Dermis microvascular lymphatic vessel endothelial cell (primary cell): ENCODE data around the gene HOXC9. TPM values are rescaled to one million over a fixed set of nuclear protein-coding genes. Genes with fewer than 3 reads are reported as not detected.

Experiments used
- DNase-seq, 2 donors: peaks; one replicate each; pipeline versions ENCODE4 v3.0.0 to v3.0.0-alpha.2; 2010; ENCODE audit warnings: low read depth in 2 of 2
- total RNA-seq: library from RNA; depleted of rRNA; stranded (reverse); fragments of >200 nt; gene quantifications from 2 replicates; pipeline ENCODE4 v1.2.1, GENCODE V29; 2014

HOXC9 gene
- total RNA-seq: 0.13 and 1.3 TPM in 2 replicates

DNA sequence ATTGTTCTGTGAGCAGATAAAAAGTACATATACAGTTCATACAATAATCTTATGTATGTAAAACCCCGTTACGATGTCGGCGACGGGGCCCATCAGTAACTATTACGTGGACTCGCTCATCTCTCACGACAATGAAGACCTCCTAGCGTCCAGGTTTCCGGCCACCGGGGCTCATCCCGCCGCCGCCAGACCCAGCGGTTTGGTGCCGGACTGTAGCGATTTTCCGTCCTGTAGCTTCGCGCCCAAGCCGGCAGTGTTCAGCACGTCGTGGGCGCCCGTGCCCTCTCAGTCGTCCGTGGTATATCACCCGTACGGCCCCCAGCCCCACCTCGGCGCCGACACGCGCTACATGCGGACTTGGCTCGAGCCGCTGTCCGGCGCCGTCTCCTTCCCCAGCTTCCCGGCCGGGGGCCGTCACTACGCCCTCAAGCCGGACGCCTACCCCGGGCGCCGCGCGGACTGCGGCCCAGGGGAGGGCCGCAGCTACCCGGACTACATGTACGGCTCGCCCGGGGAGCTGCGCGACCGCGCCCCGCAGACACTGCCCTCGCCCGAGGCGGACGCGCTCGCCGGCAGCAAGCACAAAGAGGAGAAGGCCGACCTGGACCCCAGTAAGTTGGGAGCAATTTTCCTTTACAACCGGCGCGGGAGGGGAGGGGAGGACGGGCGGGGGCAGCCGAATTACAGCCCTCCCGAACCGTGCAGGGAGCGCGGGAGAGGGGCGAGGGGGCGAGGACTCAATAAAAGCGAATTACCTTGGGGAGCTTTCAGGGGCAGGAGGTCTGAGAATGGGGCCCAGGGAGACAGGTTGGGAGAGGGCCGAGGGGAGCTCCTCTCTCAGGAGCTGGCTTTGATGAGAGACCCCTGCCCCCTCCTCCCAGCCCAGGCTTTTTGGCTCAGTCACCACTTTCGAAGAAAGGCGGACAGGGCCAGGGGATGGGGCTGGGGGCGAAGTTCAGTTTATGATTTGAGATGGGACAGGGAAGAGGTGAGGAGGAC lies at the start of gene HOXC9:
Gene HOXC9, plus strand, starts transcription at position 46 of the 999 bp plus-strand sequence. Its CDS starts 28 bp downstream, at position 74.
- no peak for DNase-seq

DNA sequence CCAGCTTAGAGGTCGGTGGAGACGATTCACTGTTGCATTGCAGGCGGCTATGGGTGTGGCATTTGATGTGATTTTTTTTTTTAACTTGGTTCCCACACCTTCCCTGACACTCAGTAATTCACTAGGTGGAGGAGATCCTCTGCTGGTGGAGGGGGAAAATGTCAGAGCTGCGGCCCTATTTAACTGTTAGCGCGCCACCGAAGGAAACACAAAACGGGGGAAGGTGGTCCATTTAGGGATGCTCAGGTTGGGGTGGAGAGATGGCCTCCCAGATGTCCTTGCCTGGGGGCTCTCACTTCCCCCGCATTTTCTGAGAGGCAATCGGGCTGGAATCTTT lies 49.6 kb upstream of the HOXC9 start:
- no peak for DNase-seq

DNA sequence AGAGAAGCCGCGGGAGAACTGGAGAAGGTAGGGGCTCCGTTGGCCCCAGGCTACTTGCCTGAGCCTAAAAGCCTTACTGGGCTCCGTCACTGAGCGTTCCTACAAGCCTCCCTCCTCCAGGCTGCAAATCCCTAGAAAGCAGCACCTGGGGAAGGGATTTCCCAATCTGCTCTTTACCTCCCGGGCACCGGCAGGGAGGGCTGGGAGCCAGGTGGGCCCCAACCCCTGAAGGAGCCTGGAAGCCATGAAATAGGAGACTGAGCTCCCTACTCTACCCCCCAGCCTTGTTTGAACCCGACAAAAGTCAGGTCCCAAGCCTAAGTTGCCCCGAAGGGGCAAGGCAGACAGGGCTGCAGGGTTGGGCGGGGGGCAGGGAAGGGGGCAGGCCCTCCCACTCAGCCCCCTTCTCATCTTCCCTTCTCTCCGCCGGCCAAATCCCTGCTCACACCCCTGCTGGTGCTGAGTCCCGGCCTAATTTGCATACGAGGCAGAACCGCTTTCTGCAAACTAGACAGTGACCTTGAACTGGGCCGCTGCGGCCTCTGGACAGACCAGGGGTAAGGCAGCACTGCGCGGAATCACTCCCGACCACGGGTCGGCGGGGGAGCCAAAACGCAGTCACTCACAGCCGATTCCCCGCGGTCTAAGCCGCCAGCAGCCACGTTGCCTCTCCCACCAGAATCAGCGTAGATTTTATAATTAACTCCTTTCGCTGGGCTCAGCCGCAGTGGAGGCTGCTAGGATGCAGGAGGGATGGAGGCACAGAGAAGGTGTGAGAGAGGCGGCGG lies 49.0 kb upstream of the HOXC9 start:
- no peak for DNase-seq

DNA sequence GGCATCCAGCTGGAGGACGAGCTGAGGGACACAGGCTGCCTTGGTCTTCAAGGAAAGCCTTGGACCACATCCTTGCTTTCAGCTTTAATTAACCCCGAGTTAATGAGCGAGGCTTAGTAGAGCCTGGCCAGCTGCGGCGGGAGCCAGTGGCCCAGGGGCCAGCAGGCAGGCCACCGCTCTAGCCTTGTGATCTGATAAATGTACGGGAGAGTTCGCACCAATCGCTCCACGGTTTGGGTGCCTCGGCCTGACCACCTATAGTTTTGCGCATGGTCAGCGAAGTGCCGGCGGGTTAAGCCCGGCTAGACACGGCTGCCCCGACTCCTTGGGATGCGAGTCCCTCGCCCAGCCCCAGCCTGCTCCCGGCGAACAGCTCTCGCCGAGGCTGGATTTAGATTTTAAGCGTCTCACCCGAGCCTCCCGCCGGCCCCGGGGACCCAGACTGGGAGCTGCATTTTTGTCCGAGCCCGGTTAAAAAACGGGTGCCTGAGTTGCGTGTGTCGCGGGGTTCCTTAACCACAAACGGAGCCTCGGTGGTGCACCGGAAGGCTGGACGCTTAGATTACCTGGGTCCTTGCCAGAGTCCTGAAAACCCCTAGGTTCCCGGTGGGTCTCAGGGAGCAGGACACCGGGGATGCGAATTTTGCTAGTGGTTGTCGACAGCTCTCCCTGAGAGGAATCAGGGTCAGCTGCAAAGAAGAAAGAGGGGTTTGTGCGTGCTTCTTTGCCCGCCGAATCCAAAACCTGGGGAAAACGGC lies 48.2 kb upstream of the HOXC9 start:
- DNase-seq: no peak

DNA sequence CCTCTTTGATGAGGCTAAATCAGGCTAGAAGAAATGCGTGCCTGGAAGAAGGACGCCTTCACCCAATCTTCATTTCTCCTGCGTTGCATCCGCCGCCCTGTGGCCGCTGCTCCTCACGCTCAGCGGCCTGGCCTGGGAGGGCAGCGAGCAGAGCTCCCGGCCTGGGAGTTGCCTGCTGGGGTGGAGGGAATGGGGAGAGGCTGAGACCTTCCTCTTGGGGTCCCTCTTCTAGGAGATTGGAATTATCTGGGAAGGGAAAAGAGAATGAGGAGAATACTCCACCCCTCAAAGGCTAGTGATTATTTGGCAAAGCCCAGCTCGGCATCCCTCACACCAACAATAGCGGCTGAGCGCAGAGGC lies 47.6 kb upstream of the HOXC9 start:
- no peak for DNase-seq

DNA sequence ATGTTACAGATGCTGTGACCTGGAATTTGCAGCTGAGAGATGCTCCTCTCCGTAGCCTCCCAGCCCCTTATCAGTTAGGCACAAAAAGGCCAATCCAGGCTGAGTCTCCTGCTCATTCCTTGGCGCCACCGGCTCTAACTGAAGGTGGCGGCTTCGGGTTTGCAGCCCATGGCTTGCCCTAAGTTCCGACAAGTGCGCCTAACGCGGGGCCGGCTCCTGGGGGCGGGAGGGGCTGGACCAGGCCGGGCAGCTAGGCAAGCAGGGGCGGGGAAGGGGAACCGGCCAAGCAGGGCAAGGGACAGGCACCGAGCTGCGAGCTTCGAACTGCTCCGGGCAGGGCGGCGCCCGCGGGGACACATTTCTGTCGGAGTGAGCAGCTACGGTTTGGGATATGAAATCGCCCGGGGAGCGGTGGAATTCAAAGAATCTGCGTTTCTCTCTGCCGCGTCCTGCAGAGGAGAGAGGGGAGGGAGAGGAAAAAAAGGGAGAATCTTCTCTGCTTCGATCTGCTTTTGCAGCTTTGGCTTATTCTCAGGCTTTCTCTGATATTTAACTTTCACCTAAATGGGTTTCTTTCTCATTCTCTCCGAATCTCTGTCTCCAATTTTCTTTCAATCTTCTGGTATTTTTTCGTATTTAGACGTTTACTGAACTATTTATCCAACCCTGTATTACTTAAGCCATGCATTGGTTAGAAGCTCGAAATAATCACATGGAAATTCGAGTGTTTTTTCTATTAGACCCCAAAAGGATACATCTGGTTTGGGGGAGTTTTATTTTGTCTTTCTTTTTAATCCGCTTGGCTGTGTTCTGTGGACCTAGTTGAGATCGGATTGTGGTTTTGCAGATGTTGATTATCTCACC lies 46.9 kb upstream of the HOXC9 start:
- no peak for DNase-seq

DNA sequence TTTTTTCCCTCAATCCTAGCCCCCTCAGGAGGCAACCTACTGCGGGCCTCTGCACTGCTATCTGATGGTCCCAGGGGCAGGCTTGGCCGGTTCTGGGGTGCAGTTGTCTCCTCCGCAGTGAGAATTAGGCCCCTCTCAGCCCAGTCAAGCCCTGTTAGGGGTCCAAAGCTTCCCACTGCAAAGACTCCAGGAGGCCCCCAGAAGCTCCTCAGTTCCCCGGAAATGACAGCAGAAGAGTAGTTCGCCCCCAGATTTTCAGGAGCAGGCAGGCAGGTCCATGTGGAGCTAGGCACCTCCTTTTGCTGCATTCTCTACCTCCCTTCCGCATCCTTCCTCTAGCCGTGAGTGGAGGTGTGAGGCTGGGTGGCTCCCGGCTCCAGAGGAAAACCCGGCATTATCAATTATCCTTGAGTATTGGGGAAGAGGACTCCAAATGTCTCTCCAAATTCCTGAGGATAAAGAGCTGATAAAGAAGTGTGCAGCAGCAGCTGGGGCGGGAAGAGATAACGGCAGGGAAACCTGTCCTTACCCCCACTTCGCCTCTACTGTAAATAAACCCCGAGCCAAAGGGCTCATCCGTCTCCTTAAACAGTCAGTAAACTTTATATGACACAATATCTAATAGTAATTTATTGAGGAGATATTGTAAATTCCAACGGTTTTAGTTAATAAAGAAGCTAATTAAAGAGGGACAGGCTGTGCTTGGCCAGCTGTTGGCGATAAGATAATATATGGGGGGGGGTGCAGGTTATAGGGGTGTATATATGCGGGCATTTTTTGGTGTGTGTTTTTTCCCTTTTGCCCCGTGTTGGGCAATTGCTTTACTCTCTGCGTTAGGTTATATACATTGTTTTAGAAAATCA lies 45.9 kb upstream of the HOXC9 start:
- no peak for DNase-seq

DNA sequence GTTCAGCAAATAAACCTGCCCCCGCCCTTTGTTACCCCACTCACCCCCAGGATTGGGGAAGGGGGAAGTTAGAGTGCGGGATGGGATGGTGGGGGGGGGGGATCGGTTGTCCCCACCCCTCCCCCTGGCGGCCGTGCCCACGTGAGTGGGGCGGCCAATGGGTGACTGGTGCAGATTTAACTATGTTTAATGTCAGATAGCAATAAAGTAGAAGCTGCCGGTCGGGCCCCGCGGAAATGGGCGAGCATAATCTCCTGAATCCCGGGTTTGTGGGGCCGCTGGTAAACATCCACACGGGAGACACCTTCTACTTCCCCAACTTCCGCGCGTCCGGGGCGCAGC lies 45.3 kb upstream of the HOXC9 start, which contains the start of gene HOXC12:
Gene HOXC12, plus strand, starts transcription at position 210 of the 342 bp plus-strand sequence. Its CDS starts 27 bp downstream, at position 237.
- DNase-seq: no peak

DNA sequence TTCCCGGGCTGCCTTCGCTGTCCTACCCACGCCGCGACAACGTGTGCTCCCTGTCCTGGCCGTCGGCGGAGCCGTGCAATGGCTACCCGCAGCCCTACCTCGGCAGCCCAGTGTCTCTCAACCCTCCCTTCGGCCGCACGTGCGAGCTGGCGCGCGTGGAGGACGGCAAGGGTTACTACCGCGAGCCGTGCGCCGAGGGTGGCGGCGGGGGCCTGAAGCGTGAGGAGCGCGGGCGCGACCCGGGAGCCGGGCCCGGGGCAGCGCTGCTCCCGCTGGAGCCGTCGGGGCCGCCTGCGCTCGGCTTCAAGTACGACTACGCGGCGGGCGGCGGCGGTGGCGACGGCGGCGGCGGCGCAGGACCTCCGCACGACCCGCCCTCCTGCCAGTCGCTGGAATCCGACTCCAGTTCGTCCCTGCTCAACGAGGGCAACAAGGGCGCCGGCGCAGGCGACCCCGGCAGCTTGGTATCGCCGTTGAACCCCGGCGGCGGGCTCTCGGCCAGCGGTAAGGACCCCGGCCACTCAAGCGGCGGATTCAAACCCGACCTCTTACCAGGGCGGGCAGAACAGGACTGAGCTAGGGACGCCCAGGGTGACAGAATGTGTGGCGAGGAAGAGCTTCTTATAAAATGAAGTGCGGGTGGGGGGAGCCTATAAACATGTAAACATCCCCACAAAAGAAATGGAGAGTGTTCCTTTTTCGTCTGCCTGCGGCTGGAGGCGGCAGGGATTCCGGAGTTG lies 44.8 kb upstream of the HOXC9 start:
- no peak for DNase-seq

DNA sequence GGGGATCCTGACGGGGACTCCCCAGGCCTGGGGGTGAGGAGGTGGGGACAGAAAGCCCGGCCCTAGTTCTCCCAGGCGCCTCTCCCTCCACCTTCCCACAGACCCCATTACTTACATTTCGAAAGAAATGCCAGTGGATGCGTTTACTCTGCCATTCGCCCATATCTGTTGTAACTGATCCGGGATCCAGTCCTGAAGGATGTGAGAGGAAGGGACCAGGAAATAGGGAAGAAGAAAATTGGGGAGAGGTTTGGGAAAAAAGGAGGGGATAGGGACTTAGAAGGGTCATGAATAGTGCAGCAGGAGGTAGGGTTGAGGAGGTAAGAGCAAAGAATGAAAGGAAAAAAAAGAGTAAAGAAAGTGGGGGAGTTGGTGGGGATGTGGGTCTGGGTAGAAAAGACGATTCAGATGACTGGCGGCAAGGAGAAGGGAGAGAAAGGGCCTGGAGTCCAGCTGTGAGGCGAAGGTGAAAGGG lies 44.1 kb upstream of the HOXC9 start:
- DNase-seq: no peak

DNA sequence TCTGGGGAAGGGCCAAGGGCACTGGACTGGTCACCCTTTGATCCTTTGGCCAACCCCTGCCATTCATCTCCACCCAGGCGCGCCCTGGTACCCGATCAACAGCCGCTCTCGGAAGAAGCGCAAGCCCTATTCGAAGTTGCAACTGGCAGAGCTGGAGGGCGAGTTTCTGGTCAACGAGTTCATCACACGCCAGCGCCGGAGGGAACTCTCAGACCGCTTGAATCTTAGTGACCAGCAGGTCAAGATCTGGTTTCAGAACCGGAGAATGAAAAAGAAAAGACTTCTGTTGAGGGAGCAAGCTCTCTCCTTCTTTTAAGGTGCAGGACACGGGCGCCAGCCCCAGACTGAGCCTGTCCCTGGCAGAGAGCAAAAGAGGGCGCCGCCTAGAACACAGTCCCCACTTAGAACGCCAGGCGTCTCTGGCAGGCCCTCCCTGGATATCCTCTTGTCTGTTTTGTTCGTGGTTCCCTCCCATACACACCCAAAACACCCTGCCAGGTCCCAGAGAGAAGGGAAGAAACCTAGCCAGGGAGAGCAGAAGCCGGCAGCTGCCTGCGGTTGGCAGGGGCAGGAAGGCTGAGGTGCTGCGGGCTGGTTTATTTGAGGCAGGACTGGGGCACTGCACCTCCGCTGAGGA lies 43.6 kb upstream of the HOXC9 start:
- DNase-seq: no peak

DNA sequence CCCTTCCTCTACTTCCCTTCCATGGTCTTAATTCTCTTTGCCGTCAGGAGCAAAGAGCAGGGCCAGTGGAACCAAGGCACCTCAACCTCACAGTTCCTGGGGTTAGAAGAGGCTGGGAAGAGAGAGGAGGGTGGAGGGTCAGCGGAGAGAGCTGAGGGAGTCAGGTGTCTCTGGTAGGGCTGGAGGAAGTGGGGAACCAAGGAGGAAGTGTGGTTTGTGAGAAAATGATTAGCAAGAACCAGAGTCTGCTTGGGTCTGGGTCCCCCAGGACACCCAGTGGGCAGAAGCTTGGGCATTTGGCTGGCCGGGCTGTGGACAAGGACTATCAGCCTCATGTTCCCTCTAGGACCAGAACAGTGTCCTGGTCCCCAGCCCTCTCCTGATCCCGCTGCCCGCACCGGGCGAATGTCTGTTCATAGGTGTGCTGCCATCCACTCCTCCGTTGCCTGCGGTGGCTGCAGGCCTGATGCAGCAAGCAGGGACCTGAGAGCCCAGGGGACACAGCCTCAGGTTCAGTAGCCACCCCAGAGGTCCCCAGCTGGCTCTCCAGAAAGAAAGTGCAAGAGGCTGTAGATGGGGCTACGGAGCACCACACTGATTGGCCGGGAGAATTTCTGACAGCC lies 42.9 kb upstream of the HOXC9 start:
- DNase-seq: no peak

DNA sequence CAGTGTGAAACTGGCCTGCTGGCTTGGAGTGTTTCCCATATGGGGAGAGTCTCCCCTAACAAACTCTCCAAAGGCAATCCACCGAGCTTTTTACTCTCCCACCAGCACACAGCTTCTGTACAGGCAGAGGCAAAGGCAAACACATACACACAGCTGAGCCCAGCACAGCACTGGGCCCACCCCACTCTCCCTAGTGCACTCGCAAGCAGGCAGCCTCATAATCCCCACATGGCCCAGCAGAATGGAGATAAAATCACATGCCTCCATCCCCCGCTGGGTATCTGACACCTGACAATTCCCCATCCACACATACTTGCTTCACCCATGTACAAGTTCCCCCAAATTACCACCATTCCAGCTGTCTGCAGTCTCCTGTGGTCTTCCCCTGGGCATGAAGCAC lies 41.8 kb upstream of the HOXC9 start:
- no peak for DNase-seq

DNA sequence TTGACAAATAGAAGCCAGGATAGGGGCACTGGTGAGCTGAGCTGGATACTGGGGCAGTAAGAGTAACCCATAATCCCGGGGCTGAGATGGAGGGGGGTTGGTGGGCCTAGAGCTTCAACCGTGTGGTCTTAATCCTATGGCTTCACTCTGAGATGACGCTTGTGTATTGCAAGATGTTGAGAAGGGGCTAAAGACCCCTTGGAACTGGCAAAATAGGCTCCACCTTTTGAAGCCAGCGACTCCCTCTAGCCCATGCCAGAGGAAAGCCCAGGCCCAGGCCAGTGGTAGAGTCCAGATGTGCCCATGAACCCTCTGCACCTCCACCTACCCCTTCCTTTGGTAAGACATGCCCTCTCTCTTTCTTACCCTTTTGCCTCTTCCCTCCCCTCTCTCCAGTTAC lies 40.6 kb upstream of the HOXC9 start:
- DNase-seq: no peak

DNA sequence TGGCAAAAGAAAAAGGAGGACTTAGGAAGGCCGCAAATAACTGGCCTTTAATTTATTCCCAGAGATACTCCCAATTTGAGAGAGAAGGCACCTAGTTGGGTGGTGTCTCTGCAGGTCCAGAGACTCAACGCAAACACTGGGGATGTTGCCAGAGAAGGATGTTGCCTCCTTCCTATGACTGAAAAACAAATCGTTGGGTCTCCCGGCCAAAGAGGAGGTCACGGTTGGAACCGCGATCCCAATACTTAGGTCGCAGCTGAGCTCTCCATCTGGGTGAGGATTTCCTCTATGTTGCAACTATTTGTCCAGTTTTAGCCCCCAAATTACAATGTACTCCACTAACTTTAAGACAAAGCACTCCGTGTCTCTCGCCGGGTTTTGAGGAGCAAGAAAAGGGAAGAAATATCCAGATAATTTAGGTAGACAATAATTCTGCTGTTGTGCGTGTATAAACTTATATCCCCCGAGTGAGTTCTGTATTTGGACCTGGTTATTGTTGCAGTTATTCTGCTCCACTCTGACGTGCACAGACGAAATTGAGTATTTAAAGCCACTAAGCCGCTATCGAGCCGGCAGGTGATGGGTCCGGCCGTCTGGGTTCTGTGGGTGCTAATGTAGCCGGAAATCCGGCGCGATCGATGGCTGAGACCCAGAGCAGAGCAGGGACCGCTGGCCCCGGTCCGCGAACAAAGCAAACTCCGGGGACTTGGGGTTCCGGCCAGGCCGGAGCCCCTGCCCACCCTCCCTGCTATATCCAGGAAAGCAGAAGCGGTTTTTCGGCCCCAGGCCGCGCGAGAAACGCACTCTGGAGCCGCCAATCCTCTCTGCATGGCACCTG lies 39.6 kb upstream of the HOXC9 start:
- DNase-seq: no peak

DNA sequence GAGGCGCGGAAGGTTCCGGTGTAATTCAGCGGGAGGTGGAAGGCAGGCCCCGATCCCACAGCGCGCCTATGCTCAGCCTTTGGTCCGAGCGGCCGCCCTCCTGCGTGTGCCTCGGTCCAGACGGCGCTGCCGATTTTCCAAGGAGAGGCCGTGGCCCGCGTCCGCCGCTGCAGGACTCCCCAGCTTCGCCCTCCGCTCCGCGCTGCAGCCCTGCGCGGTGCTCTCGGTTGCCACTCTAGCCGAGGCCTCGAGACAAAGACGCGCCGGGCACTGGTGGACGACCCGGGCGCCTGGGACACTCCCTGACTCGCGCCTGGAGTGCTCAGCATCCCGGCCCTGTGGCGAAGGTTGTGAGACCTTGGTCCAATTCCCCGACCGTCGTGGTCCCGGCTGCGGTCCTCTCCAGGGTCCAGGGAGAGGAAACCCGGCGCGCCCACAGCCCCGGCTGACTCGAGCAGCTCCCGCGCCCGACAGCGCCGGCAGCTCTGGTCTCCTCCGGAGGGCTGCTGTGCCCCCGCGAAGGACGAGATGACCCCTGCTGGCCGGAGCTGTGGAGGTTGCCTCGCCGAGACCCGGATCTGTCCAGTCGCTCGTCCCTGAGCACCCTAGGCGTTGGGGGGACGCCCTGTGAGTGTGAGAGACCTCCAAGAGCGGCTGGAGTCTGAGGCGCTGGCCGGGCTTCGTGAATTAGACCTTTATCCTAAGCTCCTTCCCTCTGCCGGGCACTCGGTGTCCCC lies 38.8 kb upstream of the HOXC9 start:
- no peak for DNase-seq

DNA sequence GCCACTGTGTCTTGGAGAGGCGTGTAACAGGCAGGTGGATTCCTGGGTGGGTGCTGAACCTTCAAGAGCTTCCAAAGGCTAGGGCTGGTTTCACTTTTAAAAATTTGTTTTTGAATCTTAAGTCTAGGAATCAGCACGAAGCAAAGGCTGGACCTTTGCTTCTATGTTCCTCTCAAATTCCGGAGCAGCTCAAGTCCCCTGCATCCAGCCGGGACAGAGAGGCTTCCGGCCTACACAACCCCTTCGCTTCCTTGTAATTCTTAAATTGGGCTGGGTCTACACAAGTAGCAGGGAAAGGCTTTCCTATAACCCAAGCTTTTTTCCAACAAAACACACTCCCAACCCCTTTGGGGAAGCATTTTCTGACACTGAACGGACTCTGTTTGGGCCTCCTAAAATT lies 37.0 kb upstream of the HOXC9 start:
- no peak for DNase-seq
